GM10847 (cell line): ENCODE measurements around the gene C22orf39.

Experiments used
- POLR2A ChIP-seq: IDR thresholded peaks from 2 replicates; pipeline ENCODE4 v1.6.1; 2011; ENCODE audit not compliant: insufficient read length; ENCODE audit errors: extremely low read depth

The C22orf39 gene

DNA sequence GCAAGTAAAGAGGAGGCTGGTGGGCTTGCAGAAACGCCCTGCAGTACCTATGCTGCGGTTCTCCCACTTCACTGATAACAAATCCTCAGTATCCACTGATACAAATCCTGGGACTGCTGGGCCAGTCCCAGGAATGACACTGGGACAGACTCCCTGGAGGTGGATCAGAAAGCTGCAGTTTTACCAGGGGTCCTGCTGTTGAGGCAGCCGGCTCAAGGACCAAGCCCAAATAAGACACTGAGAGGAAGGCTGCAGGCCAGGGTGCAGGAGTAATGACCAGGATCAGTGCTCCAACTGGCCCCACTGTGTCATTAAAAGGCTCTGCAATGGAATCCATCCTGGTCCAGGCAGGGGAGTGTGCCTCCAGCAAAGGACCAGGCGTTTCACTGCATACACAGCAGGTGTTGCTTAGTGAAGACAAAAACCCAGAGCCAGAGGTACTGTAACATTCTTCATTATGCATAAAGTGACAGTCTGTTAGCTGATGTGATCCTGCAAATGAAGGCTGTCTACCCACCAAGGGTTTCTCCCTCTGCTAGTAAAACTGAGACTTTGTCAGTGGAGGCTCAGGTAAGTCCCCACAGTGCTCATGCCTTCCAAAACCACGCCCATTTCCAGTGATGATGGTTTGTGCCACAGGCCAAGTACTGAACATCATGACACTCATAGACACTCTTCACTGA, 1.4 kb upstream of the C22orf39 start:
- no peak for TF ChIP-seq POLR2A

DNA sequence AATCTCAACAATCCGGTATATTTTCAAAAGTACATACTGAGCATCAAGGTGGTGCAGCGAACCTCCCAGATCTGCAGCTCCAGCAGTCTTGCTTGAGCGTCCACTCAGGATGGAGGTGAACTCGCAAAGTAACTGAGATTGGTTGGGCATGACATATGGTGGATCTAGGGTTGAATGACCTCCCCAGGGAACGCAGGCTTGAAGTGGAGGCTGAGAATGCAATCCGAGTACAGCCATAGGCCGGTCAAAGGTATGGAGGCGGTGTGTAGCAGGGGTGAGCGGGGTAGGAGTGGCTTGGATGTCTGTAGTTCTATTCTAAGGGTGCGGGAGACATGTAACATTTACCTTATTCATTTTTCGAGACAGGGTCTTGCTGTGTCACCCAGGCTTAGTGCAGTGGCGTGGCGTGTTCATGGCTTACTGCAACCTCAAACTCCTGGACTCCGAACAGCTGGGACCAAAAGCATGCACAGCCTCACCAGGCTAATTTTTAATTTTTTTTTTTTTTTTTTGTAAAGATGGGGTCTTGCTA, 631 bp upstream of the C22orf39 start:
- no peak for TF ChIP-seq POLR2A

DNA sequence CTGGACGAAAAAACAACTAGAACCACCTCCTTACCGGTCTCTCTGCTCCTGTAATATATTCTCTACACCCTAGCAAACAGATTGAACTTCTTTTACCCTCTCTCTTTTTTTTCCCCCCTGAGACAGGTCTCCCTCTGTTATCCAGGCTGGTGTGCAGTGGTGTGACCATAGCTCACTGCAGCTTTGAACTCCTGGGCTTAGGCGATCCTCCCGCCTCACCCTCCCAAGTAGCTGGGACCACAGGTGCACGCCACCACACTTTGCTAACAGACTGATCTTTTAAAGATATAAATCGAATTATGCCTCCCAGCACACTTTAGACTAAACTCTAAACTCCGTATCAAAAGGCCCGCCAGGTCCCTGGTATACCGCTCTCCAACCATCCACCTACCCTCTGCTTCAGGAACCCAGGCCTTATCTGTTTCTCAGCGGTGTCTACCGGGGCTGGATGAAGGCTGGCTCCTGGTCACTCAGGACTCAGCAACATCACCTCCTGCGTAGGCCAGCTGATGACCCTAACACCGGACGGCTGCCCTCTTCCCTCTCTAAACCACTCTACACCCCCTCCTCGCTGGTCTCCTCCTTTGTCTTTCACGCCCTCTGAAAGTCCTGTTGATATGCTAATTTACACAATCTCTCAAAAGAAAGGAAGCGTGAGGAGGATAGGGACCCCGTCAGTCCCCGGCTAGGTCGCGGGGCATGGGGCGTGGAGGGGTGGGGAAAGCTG, 745 bp downstream of the C22orf39 start:
- TF ChIP-seq POLR2A = no peak

DNA sequence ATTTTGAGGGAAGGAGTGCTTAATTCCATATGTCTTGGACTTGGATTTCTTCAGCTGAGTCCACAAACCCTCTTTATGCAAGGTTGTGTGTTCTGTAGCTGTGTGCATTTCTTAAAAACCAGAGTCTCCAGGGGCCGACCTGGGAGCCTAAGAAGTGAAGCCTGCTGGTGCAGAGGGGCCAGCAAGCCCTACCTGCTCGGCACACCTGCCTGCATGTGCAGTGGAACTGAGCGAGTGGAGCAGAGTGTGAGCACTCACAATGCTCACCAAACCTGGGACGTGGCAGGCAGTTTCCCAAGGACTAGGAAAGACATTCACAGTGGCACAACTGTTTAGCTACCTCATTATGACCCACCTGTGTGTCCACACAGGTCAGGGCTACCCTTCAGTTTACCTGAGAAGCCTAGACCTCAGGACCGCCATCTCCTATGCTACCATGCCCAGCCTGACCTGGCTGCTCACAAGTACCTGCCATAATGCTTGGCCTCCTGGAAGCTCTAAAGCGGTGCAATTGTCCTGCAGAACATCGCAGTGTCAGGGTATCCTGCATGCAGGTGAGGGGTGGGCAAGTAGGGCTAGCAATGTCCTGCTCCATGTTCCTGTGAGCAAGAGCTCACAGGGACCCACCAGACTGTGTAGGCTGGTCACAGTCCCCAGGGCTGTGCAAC, 3.8 kb downstream of the C22orf39 start:
- TF ChIP-seq POLR2A = no peak

DNA sequence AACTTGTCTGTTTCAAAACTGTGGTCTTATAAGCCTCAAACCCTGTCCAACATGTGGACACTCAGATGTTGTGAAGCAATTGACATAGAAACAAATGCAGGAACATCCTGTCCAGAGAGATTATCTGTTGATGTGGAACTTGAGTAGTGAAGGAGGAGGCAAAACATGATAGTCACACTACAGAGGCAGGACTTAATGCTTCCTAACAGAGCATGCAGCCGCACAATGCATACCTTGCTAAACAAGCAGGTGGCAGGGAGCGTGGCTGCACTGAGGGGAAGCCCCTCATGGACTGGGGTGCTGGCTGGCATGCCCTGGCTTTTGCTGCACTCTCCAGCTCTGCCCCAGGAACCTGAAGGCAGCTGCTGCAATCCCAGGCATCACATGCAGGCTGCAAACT, 5.3 kb downstream of the C22orf39 start:
- TF ChIP-seq POLR2A = no peak

DNA sequence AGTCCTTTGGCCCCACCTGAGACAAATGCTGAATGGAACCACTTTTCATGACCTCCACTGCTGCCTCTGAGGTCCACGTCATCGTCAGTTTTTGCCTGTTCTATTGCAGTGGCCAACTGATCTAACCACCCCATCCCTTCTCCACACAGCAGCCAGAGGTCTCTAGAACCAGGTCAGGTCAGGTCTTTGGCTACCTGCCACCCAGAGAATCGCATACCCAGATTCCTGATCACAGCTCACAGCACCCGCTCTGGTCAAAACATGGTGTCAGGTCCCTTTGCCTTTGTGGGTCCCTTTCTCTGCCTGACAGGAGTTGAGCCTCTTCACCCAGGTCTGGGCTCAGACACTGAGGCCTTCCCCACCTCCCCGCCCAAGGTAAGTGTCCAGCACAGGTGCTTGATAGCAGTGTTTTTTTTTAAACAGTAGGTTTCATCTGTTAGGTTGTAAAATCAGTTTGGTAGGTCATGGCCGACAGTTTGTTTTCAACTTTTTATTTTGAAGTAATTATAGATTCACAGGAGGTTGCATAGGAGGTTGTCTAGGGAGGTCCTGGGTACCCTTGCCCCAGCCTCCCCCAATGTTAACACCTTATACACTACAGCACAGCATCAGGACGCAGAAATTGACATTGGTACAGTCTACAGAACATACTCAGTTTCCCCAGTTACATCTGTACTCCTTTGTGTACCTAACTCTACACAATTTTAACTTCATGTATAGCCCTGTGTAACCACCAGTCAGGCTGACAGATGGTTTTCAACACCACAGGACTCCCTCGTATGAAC, 6.9 kb downstream of the C22orf39 start:
- TF ChIP-seq POLR2A = no peak

DNA sequence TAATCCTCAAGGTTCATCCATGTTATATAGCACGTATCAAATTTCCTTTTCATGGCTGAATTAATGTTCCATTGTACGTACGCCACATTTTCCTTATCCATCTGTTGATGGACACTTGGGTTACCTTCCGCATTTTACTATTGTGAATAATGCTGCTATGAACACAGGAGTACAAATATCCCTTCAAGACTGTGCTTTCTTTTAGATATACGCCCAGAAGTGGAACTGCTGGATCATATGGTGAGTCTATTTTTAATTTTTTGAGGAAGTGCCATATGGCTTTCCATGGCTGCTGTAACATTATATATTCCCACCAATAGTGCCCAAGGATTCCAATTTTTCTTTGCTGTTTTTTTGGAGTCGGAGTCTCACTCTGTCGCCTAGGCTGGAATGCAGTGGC, 9.2 kb downstream of the C22orf39 start:
- no peak for TF ChIP-seq POLR2A

DNA sequence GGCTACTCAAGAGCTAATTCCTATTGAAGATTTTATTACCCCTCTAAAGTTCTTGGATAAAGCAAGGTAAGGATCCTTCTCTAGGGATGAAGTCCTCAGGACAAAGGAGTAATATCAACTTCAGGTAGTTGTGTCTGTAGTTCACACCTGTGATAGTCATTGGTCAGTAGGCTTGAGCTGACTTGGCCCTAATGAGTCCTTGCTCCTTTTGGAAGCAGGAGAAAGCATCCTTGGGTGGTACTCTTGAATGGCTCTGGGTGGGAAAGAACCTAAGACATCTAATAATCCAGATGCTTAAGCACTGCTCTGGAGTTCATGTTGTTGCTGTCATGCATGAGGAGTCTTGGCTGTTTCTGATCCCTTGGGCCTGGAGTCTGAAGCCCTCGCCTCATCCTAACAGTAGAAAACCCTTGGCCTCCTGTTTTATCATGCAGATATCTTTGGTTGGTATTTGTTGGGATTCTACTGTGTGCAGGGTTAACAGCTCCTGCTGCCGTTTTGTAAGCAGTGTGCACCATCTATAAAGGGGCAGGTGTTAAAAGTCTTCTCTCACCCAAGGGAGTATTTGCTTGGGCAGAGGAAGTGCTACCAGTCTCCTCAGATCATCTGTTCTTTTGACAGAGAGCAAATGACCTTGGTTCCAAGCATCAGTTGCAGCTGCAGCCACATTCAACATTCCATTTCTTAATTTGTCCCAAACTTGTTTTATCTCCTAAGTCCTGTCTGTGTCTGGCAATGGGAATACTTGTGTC, 12.5 kb downstream of the C22orf39 start:
- no peak for TF ChIP-seq POLR2A

DNA sequence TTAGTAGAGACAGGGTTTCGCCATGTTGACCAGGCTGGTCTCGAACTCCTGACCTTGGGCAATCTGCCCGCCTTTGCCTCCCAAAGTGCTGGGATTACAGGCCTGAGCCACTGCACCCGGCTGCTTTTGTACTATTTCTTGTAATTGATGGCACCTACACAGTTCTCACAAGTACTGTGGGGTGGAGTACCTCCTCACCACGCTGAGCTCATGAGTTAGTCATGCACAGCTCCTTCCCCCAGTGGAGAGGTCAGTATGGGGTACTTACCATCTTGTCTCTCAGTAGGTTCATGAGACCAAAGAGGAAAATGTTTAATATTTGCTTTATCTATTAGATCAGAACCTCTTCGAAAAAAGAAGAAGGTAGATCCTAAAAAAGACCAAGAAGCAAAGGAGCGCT, 13.1 kb downstream of the C22orf39 start:
- TF ChIP-seq POLR2A = no peak

DNA sequence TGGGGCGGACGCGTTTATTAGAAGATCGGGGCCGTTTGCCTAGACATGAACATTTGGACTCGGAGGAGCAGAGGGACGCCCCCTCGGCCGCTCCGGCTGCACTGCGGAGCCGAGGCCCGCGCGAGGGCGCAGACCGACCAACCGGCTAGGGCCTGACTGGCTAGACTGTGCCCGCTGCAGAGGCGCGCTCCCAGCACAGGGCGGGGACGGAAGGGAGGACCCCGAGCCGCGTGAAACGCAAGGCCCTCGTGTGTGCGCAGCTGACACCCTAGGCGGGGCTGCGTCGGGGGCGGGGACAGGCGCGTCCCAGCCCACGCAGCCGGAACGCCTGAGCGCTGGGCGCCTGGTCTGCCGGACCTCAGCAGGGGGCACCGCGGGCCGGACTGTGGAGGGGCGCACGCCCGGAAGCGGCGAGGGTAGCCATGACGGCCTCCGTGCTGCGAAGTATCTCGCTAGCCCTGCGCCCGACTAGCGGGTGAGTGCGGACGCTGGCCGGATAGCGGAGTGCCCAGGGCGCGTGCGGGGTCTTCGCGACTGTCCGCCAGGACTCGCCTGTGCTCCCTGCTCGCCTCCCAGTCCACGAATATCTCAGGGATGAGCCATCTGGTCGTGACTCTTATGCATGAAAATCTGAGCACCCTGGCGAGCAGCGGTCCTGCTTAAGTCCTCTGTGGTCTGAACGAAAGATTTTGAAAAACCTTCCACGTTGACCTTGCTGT, 15.2 kb downstream of the C22orf39 start, which contains the start of gene MRPL40:
TSS of gene MRPL40 (plus strand) at position 413 of the 719 bp plus-strand sequence. CDS start at position 423, 10 bp downstream.
- peak; percentile 95 for TF ChIP-seq POLR2A

DNA sequence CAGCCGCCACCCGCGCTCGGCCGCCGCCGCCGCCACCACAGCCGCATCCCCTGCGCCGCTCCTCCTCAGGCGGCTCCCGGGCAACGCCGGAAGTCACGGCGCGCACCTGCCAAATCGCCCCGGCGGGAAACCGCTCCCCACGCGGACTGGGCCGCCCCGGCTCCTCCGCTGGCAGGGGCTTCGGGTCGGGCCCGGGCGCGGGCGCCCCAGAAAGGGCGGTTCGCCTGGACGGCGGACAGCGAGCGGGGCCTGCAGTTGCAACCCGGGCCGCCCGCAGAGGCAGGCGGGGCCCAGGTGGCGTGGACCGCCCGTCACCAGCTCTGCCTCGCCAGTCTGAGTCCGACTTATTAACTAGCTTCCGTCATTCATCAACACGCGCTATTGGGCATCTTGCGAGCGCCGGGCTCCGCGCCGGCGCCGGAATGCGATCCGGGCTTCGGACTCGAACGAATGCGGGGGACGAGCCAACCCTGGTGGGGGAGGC, 15.8 kb downstream of the C22orf39 start, which contains the start of gene HIRA:
TSS of gene HIRA (minus strand) at position 85 of the 484 bp plus-strand sequence. CDS start 257 bp downstream, outside the sequence.
- TF ChIP-seq POLR2A = peak; percentile 49

DNA sequence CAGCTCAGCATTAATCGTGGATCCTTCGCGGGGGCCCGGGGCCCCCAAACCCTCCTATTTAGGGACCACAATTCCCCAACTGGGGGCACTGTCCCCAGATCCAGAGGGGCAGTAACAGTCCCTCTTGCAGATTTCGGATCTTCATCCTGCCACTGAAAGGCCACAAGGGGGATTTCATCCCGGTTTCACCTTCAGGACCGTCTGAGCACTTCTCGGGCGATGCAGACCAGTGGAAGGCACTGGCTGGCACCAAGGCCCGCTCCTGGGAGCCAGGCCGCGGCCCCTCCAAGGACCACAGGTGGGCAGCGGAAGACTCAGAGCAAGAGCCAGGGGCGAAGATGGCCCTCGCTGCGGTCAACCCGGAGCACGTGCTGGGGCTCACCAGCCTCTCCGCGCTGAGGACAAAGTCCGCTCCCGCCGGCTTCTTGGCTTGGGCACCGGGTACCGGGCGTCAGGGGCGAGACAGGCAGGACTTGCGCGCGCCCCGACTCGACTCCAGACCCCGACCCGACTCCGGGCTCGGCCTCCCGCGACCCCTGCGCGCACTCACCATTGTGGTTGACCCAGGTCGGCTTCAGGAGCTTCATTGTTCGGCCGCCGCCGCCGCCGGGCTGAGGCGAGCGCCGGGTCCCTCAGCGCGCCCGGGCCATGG, 16.5 kb downstream of the C22orf39 start:
- TF ChIP-seq POLR2A = no peak
